GM23248 (cell line): Measurements from ENCODE around the gene KRTAP10-9. TPM values are rescaled to one million over a fixed set of nuclear protein-coding genes. Genes with fewer than 3 reads are reported as not detected.
"Not testable (repeated sequence)": the region's sequence is repeated elsewhere in the genome, so short reads cannot be mapped to it uniquely, and the experiment has no call there.

Experiments
- DNase-seq: peaks from one replicate; pipeline ENCODE4 v3.0.0-alpha.2; 2015
- H2AFZ ChIP-seq: fragments of 200-600 bp; sonication (generic); 2 replicates; pipeline ENCODE4 v1.6.1; 2016; ENCODE audit warnings: antibody characterized with exemption
- H3F3A ChIP-seq: fragments of 200-600 bp; sonication (generic); 2 replicates; pipeline ENCODE4 v1.6.1; 2016; ENCODE audit warnings: mild to moderate bottlenecking, antibody characterized with exemption, mixed run types; ENCODE audit not compliant: insufficient read depth
- H3K27ac ChIP-seq: fragments of 200-600 bp; sonication (generic); 2 replicates; pipeline ENCODE4 v1.5.1; 2016; ENCODE audit warnings: mild to moderate bottlenecking
- H3K27me3 ChIP-seq: fragments of 200-600 bp; sonication (generic); replicated peaks from 2 replicates; pipeline ENCODE4 v1.6.1; 2016; ENCODE audit warnings: mild to moderate bottlenecking; ENCODE audit not compliant: insufficient read depth
- H3K36me3 ChIP-seq: fragments of 200-600 bp; sonication (generic); 2 replicates; pipeline ENCODE4 v1.6.1; 2016; ENCODE audit warnings: low read depth, mild to moderate bottlenecking
- H3K4me1 ChIP-seq: fragments of 200-600 bp; sonication (generic); 2 replicates; pipeline ENCODE4 v1.6.1; 2016; ENCODE audit warnings: mild to moderate bottlenecking; ENCODE audit not compliant: insufficient read depth
- H3K4me2 ChIP-seq: fragments of 200-600 bp; sonication (generic); one replicate; pipeline ENCODE4 v1.6.1; 2016; ENCODE audit warnings: mild to moderate bottlenecking; ENCODE audit not compliant: unreplicated experiment
- H3K4me3 ChIP-seq: fragments of 200-600 bp; sonication (generic); 2 replicates; pipeline ENCODE4 v1.5.1; 2016; ENCODE audit warnings: mild to moderate bottlenecking
- H3K79me2 ChIP-seq: fragments of 200-600 bp; sonication (generic); 2 replicates; pipeline ENCODE4 v1.6.1; 2016; ENCODE audit warnings: mild to moderate bottlenecking; ENCODE audit not compliant: insufficient read depth
- H3K9ac ChIP-seq: fragments of 200-600 bp; sonication (generic); 2 replicates; pipeline ENCODE4 v1.6.1; 2016; ENCODE audit warnings: mild to moderate bottlenecking
- H3K9me2 ChIP-seq: fragments of 200-600 bp; sonication (generic); 2 replicates; pipeline ENCODE4 v1.6.1; 2016; ENCODE audit warnings: mixed run types, mild to moderate bottlenecking, moderate library complexity; ENCODE audit not compliant: insufficient read depth
- H3K9me3 ChIP-seq: fragments of 200-600 bp; sonication (generic); one replicate; pipeline ENCODE4 v1.6.1; 2017; ENCODE audit warnings: low read depth
- H4K20me1 ChIP-seq: fragments of 200-600 bp; sonication (generic); 2 replicates; pipeline ENCODE4 v1.6.0; 2016; ENCODE audit not compliant: insufficient read depth
- EZH2 ChIP-seq: fragments of 200-600 bp; sonication (generic); IDR thresholded peaks from 2 replicates; pipeline ENCODE4 v1.6.1; 2018; ENCODE audit warnings: antibody characterized with exemption, mild to moderate bottlenecking; ENCODE audit not compliant: insufficient read depth, poor library complexity, severe bottlenecking
- EZH2phosphoT487 ChIP-seq: fragments of 200-600 bp; sonication (generic); IDR thresholded peaks from 2 replicates; pipeline ENCODE4 v1.6.1; 2018; ENCODE audit warnings: antibody characterized with exemption, moderate library complexity, mild to moderate bottlenecking, low read depth; ENCODE audit not compliant: insufficient read depth
- WGBS, 2 experiments: methylation state at CpG; one replicate each; pipeline ENCODE4 v1.1.6; 2015 to 2017; ENCODE audit warnings: low lambda C conversion rate in 2 of 2, low coverage in 1 of 2; ENCODE audit errors: missing lambda C conversion rate in 2 of 2; 5-methylcytosine and 5-hydroxymethylcytosine counted together
- in situ Hi-C: fragments of 300-500 bp; cut with MboI; formaldehyde crosslinking; loops from 2 replicates; pipeline ENCODE4 v1.15.0; 2020
- polyA plus RNA-seq: library from polyadenylated mRNA; unstranded; fragments of >200 nt; fragmentation: Nextera tagmentation; extraction: Ambion mirVana; gene quantifications from 2 replicates; pipeline ENCODE4 v1.2.1, GENCODE V29; 2016
- total RNA-seq: library from RNA; depleted of rRNA; stranded (reverse); fragments of >200 nt; shearing (Covaris generic); gene quantifications from 2 replicates; pipeline ENCODE4 v1.2.3, GENCODE V29; 2014

The KRTAP10-9 gene
- total and polyA plus RNA-seq, 2 experiments from 2014 or later, result not detected

DNA sequence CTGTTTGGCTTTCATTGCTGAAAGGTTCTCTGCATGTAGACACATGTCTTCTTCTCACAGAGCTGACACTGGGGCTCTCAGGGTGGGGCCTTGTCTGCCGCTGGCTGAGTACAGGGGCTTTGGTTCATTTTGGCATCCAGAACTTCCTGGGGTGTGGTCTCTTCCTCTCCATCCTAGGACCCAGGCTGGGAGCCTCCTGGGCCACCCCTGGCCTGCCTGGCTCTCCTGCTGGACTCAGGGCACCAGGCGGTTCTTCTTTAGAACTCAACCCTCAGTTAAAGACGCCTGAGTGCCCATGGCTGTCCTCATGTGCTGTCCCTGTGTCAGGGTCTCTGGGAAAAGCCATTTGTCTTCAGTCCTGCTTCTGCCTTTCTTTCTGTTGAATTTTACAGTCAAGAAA lies 41.0 kb upstream of the KRTAP10-9 start:
- no peaks in the 10 kb centered on the region for H3F3A ChIP-seq
- H3K4me1 ChIP-seq, result no peaks in the 10 kb centered on the region
- no peaks in the 10 kb centered on the region for H3K36me3 ChIP-seq
- 14 to 23% methylated on average over 3 of the region's 3 CpGs for WGBS, 2 experiments
- H3K27me3 ChIP-seq, result no peaks in the 10 kb centered on the region
- TF ChIP-seq EZH2, result no peak
- no peak for TF ChIP-seq EZH2phosphoT487
- no peaks in the 10 kb centered on the region for H3K9me2 ChIP-seq
- no peak overlapping the region for H2AFZ ChIP-seq
- no peak overlapping the region for H3K4me3 ChIP-seq
- no peaks in the 10 kb centered on the region for H3K9me3 ChIP-seq
- H4K20me1 ChIP-seq, result no peaks in the 10 kb centered on the region
- no peak overlapping the region for H3K27ac ChIP-seq
- no peak for DNase-seq
- H3K4me2 ChIP-seq, result no peak overlapping the region
- H3K79me2 ChIP-seq, result no peaks in the 10 kb centered on the region
- in situ Hi-C loops, result loop anchor here (25.0 kb wide), 1 partner anchor 524 kb away; no protein-coding TSS in a partner anchor
- H3K9ac ChIP-seq, result no peak overlapping the region

DNA sequence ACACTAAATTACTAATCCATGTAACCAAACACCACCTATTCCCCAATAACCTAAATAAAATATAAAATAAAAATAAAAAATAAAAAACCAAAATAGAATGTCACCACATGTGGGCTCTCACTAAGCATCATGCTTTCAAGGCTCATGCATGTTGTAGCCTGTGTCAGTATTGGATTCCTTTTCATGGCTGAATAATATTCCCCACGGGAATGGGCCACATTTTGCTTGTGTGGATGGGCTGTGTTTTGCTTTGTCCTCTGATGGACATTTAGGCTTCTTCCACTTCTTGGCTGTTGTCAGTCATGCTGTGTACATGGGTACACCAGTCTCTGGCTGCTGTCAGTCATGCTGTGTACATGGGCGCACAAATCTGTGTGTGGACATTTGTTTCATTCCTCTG lies 37.8 kb upstream of the KRTAP10-9 start:
- Histone ChIP-seq H3K9me2 (no peaks in the 10 kb centered on the region), H3F3A (no peaks in the 10 kb centered on the region), H4K20me1 (no peaks in the 10 kb centered on the region), H2AFZ (no peak overlapping the region), H3K4me2 (no peak overlapping the region), H3K9ac (no peak overlapping the region), H3K4me3 (no peak overlapping the region), H3K36me3 (no peaks in the 10 kb centered on the region), H3K27ac (no peak overlapping the region), H3K79me2 (no peaks in the 10 kb centered on the region), H3K27me3 (no peaks in the 10 kb centered on the region), H3K9me3 (no peaks in the 10 kb centered on the region), H3K4me1 (no peaks in the 10 kb centered on the region)
- TF ChIP-seq EZH2phosphoT487, result no peak
- no peak for TF ChIP-seq EZH2
- WGBS, 2 experiments, result 40 to 56% methylated on average over 2 of the region's 2 CpGs
- DNase-seq, result no peak
- in situ Hi-C loops, result loop anchor here (25.0 kb wide), 1 partner anchor 527 kb away; no protein-coding TSS in a partner anchor

DNA sequence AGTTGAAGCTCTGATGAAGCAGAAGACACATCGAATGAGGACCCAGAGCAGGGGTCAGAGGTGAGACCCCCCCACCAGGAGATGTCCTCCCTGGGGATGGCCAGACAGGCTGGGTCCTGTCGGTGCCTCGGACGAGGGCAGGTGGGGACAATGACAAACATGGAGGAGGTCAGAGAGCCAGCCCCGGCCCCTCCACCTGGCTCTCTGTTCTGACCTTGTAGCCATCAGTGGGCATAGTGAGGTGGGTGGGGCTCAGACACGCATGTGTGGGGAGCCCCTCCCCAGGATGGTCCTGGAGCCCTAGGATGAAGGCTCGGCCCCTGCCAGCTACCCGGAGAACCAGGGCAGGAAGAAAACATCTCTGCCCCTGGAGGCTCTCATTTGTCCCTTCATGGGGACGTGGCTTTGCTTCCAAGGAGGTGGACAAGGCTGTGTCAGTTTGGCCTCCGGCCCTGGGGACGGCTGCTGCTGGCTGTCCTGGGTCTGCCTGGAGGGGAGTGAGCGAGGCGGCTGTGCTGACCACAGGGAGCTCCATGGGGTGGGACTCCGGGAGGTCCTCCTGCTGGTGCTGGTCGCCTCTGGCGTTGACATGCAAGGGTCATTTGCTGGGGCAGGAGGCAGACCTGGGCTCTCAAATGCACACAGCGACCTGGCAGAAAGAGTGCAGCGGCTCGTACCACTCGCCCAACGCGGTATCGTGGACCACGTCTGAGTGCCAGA lies 37.1 kb upstream of the KRTAP10-9 start:
- TF ChIP-seq EZH2phosphoT487, result no peak
- TF ChIP-seq EZH2, result no peak
- H3K4me3 ChIP-seq, result no peak overlapping the region
- no peak overlapping the region for H3K27ac ChIP-seq
- H3K79me2 ChIP-seq, result no peaks in the 10 kb centered on the region
- H3K9ac ChIP-seq, result no peak overlapping the region
- H3K27me3 ChIP-seq, result no peaks in the 10 kb centered on the region
- H3K9me2 ChIP-seq, result no peaks in the 10 kb centered on the region
- no peak overlapping the region for H3K4me2 ChIP-seq
- in situ Hi-C loops, result loop anchor here (25.0 kb wide), 1 partner anchor 527 kb away; no protein-coding TSS in a partner anchor
- DNase-seq, result no peak
- H3K4me1 ChIP-seq, result no peaks in the 10 kb centered on the region
- no peak overlapping the region for H2AFZ ChIP-seq
- no peaks in the 10 kb centered on the region for H3K9me3 ChIP-seq
- no peaks in the 10 kb centered on the region for H4K20me1 ChIP-seq
- no peaks in the 10 kb centered on the region for H3F3A ChIP-seq
- no peaks in the 10 kb centered on the region for H3K36me3 ChIP-seq
- 51 to 52% methylated on average over 20 to 24 of the region's 24 CpGs for WGBS, 2 experiments

DNA sequence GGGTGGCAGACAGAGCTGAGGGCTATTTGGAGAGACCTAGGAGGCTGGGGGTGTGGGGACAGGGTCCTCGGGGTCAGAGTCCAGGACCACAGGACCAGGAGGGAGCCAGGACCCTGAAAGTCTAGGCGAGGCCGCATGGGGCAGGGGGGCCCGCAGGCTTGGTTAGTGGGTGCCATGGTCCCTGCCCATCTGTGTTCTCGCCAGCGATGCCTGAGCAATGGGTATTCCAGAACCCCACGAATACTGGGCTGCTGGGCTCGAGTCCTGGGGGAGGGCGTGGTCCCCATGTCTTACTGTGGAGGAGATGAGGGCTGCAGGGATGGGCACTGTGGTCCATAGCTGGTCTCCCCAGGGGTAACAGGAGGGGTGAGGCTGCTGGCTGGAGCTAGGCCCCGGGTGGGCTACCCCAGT lies 36.6 kb upstream of the KRTAP10-9 start:
- DNase-seq, result no peak
- H2AFZ ChIP-seq, result no peak overlapping the region
- no peaks in the 10 kb centered on the region for H3K79me2 ChIP-seq
- H3K9me2 ChIP-seq, result no peaks in the 10 kb centered on the region
- no peak overlapping the region for H3K4me3 ChIP-seq
- no peaks in the 10 kb centered on the region for H3F3A ChIP-seq
- H3K4me1 ChIP-seq, result no peaks in the 10 kb centered on the region
- no peaks in the 10 kb centered on the region for H4K20me1 ChIP-seq
- no peak overlapping the region for H3K4me2 ChIP-seq
- H3K9ac ChIP-seq, result no peak overlapping the region
- H3K27ac ChIP-seq, result no peak overlapping the region
- no peak for TF ChIP-seq EZH2phosphoT487
- TF ChIP-seq EZH2, result no peak
- H3K27me3 ChIP-seq, result no peaks in the 10 kb centered on the region; the same call in 1 of the 2 replicates
- H3K36me3 ChIP-seq, result no peaks in the 10 kb centered on the region
- no peaks in the 10 kb centered on the region for H3K9me3 ChIP-seq
- 34 to 47% methylated on average over 6 to 10 of the region's 10 CpGs for WGBS, 2 experiments
- in situ Hi-C loops, result loop anchor here (25.0 kb wide), 1 partner anchor 528 kb away; no protein-coding TSS in a partner anchor

DNA sequence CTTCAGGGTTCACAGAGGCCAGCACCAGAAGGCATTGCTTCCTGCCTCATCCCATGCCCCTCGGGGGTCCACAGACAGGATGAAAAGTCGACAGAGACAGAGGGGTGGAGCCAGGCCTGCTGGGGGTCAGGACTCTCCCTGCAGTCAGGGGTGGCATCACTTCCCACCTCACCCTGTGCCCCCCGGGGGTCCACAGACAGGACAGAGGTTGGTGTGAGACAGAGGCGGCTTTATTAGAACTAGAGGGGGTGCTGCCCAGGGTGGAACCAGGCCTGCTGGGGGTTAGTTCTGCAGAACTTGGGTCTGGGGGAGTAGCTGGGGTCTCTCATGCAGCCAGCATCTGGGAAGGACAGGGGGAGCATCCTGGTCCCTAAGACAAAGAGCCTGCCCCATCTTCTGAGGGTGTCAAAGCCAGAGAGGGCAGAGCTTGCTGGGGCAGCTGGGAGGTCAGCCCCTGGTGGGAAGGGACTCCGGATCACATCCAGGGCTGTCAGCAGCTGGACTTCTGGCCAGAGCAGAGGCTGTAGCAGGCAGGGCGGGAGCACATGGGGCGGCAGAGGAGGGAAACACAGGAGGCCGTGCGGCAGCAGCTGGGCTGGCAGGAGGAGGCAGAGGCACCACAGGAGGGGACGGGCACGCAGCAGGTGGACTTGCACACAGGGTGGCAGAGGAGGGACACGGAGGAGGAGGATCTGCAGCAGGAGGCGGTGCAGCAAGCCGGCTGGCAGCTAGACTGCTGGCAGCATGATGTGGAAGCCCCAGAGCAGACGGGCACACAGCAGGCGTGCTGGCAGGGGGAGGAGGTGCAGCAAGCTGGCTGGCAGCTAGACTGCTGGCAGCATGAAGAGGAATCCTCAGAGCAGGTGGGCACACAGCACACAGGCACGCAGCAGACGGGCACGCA lies 35.7 kb upstream of the KRTAP10-9 start:
- H2AFZ ChIP-seq, H3K27me3 ChIP-seq, H4K20me1 ChIP-seq, H3K4me3 ChIP-seq, H3F3A ChIP-seq, DNase-seq, H3K36me3 ChIP-seq, H3K9me2 ChIP-seq, H3K79me2 ChIP-seq, H3K9me3 ChIP-seq, H3K4me1 ChIP-seq, H3K27ac ChIP-seq, H3K4me2 ChIP-seq, H3K9ac ChIP-seq: not testable (repeated sequence)
- in situ Hi-C loops, result loop anchor here (25.0 kb wide), 1 partner anchor 529 kb away; no protein-coding TSS in a partner anchor
- WGBS, 2 experiments, result 12% methylated on average over 14 to 18 of the region's 19 CpGs

DNA sequence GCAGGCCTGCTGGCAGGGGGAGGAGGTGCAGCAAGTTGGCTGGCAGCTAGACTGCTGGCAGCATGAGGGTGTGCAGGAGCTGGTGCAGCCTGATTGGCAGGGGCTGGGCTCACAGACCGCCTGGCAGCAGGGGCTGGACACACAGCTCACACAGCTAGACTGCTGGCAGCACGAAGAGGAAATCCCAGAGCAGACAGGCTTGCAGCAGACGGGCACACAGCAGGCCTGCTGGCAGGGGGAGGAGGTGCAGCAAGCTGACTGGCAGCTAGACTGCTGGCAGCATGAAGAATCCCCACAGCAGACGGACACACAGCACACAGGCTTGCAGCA lies 35.1 kb upstream of the KRTAP10-9 start:
- not testable (repeated sequence) for H3K27ac ChIP-seq, H3K4me3 ChIP-seq, H3K9me3 ChIP-seq, H2AFZ ChIP-seq, DNase-seq, H3K36me3 ChIP-seq, H3K4me2 ChIP-seq, H3K9ac ChIP-seq, H3K27me3 ChIP-seq, H3K9me2 ChIP-seq, H3F3A ChIP-seq, H3K79me2 ChIP-seq, H4K20me1 ChIP-seq, H3K4me1 ChIP-seq
- 11% methylated on average over 2 to 3 of the region's 4 CpGs for WGBS, 2 experiments
- in situ Hi-C loops, result loop anchor here (25.0 kb wide), 1 partner anchor 529 kb away; no protein-coding TSS in a partner anchor
